WTC11 (cell line): ENCODE data around the gene KCTD16.

Experiments used
- ATF1 ChIP-seq: sonication (generic); formaldehyde crosslinking; IDR thresholded peaks from 2 replicates; pipeline ENCODE4 v1.8.1; 2023; ENCODE audit warnings: mild to moderate bottlenecking, moderate library complexity, missing genetic modification reagents
- JAZF1 ChIP-seq: fragments of 250-450 bp; sonication (Bioruptor Pico); IDR thresholded peaks from 2 replicates; pipeline ENCODE4 v1.9.0; 2021; ENCODE audit warnings: moderate library complexity, mild to moderate bottlenecking, inconsistent platforms
- ZNF423 ChIP-seq: fragments of 250-450 bp; sonication (Bioruptor Pico); IDR thresholded peaks from 2 replicates; pipeline ENCODE4 v2.1.2; 2022; ENCODE audit warnings: mild to moderate bottlenecking, moderate library complexity
- TF ChIP-seq, protein P1 (sequence below): fragments of 200-600 bp; IDR thresholded peaks from 2 replicates; pipeline ENCODE4 v1.8.0; 2022; ENCODE audit warnings: antibody characterized with exemption

DNA sequence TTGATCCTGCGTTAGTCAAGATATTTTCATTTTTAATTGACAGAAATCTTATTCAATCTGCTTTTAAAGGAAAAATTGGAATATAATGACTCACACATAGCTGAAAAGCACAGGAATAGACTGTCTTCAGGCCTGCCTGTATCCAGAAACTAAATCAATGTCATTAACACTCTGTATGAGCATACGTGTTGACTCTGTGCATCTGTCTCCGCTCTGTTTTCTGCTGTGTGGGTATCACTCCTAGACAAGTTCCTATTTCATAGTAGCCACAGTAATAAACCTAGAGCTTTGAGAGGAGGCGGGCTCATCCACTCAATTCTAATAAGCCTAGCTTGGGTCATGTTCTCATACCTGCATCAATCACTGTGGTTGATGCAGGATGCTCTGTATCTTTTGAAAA, 267.6 kb downstream of the KCTD16 start:
- TF ChIP-seq, protein P1, sequence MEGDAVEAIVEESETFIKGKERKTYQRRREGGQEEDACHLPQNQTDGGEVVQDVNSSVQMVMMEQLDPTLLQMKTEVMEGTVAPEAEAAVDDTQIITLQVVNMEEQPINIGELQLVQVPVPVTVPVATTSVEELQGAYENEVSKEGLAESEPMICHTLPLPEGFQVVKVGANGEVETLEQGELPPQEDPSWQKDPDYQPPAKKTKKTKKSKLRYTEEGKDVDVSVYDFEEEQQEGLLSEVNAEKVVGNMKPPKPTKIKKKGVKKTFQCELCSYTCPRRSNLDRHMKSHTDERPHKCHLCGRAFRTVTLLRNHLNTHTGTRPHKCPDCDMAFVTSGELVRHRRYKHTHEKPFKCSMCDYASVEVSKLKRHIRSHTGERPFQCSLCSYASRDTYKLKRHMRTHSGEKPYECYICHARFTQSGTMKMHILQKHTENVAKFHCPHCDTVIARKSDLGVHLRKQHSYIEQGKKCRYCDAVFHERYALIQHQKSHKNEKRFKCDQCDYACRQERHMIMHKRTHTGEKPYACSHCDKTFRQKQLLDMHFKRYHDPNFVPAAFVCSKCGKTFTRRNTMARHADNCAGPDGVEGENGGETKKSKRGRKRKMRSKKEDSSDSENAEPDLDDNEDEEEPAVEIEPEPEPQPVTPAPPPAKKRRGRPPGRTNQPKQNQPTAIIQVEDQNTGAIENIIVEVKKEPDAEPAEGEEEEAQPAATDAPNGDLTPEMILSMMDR = no peak
- no peak for TF ChIP-seq ATF1 (CRISPR knock-in tag)
- TF ChIP-seq JAZF1 (CRISPR knock-in tag) = no peak
- TF ChIP-seq ZNF423 (CRISPR knock-in tag) = no peak
